A549 (cell line): ENCODE measurements around the gene BAHCC1.

Source experiments
- CBX2 ChIP-seq: fragments of 200-600 bp; sonication (generic); IDR thresholded peaks from 2 replicates; pipeline ENCODE4 v1.6.1; 2016; ENCODE audit warnings: low read depth, mild to moderate bottlenecking, borderline replicate concordance
- CTCF ChIP-seq: fragments of >200 bp; sonication (Bioruptor Twin); formaldehyde crosslinking; IDR thresholded peaks from 3 replicates; pipeline ENCODE4 v1.5.1; 2016
- EP300 ChIP-seq, 2 experiments: fragments of >200 bp; sonication (Bioruptor Twin); formaldehyde crosslinking; IDR thresholded peaks; 2 replicates in 1 of 2; 3 replicates in 1 of 2; pipeline ENCODE4 v1.6.1; 2016 to 2017
- HEYL ChIP-seq: fragments of 250-450 bp; sonication (Bioruptor Pico); IDR thresholded peaks from 2 replicates; pipeline ENCODE4 v1.8.0; 2021; ENCODE audit warnings: mild to moderate bottlenecking, moderate library complexity
- JUN ChIP-seq, 2 experiments: fragments of >200 bp; sonication (Bioruptor Twin); formaldehyde crosslinking; IDR thresholded peaks; 2 replicates in 1 of 2; 3 replicates in 1 of 2; pipeline ENCODE4 v1.6.1; 2016 to 2017
- MYC ChIP-seq: IDR thresholded peaks from 2 replicates; pipeline ENCODE4 v1.6.1; 2012; ENCODE audit warnings: mild to moderate bottlenecking, inconsistent platforms, low read length, improper control_type of control experiment, borderline replicate concordance
- NFE2L2 ChIP-seq: fragments of 150-350 bp; conservative IDR thresholded peaks from 2 replicates; pipeline ENCODE4 v1.6.1; 2014; ENCODE audit warnings: low read length
- NR3C1 ChIP-seq: fragments of >200 bp; sonication (Bioruptor Twin); formaldehyde crosslinking; IDR thresholded peaks from 3 replicates; pipeline ENCODE4 v1.6.1; 2017
- PHF8 ChIP-seq: fragments of 200-600 bp; sonication (generic); IDR thresholded peaks from 2 replicates; pipeline ENCODE4 v1.6.1; 2016; ENCODE audit warnings: low read depth, mild to moderate bottlenecking, antibody characterized with exemption, moderate library complexity, borderline replicate concordance
- POLR2A ChIP-seq: IDR thresholded peaks from 2 replicates; pipeline ENCODE4 v1.6.1; 2012; ENCODE audit warnings: mild to moderate bottlenecking, low read length
- RAD21 ChIP-seq, 2 experiments: fragments of >200 bp in 1 of 2; sonication (Bioruptor Twin) in 1 of 2; formaldehyde crosslinking in 1 of 2; IDR thresholded peaks in 1 of 2; conservative IDR thresholded peaks in 1 of 2; 2 replicates in 1 of 2; 3 replicates in 1 of 2; pipeline ENCODE4 v1.6.1; 2012 to 2018; ENCODE audit warnings: inconsistent platforms in 1 of 2
- RFX5 ChIP-seq: fragments of 450-650 bp; IDR thresholded peaks from 2 replicates; pipeline ENCODE4 v1.7.1; 2014; ENCODE audit warnings: antibody characterized with exemption, mild to moderate bottlenecking, moderate library complexity
- SMC3 ChIP-seq: fragments of >200 bp; sonication (Bioruptor Twin); formaldehyde crosslinking; IDR thresholded peaks from 3 replicates; pipeline ENCODE4 v1.6.1; 2018; ENCODE audit warnings: inconsistent platforms

- TF ChIP-seq CBX2 (no peak), CTCF (no peak; the same call in 2 of the 3 replicates), NFE2L2 (no peak), NR3C1 (no peak), RFX5 (no peak), MYC (no peak), EP300 (IDR thresholded peaks at IDR 0.05) (no peak), SMC3 (no peak), PHF8 (no peak), HEYL (CRISPR knock-in tag) (no peak), JUN (IDR thresholded peaks at IDR 0.05) (no peak), POLR2A (no peak), RAD21 (conservative IDR thresholded peaks at IDR 0.05 in 1 of 2, IDR thresholded peaks at IDR 0.05 in 1 of 2) (no peak; a peak in 1 of 5 replicates)
These were observed 14.1 kb downstream of the BAHCC1 start for GRCh38 chr17:81409190-81409935.
